Liver (tissue), 9 donors: ENCODE data around the gene PGLYRP2. TPM values are rescaled to one million over a fixed set of nuclear protein-coding genes. Genes with fewer than 3 reads are reported as not detected.
A peak's percentile ranks its signal among the peaks of the same experiment; 100 is the strongest.

Source experiments
- DNase-seq: peaks from one replicate; pipeline ENCODE4 v3.0.0-alpha.2; 2017; ENCODE audit warnings: low spot score
- H3K27ac ChIP-seq, 2 donors: one replicate each; pipeline ENCODE4 v1.7.0; 2013; ENCODE audit warnings: inconsistent platforms in 2 of 2, low read length in 2 of 2, control low read depth in 1 of 2, low read depth in 1 of 2, mild to moderate bottlenecking in 1 of 2
- H3K27me3 ChIP-seq, 4 donors: one replicate each; pipeline versions ENCODE4 v1.6.1 to v1.7.0; 2013; ENCODE audit warnings: low read length in 3 of 4, inconsistent platforms in 1 of 4, mild to moderate bottlenecking in 1 of 4, moderate library complexity in 1 of 4; ENCODE audit not compliant: control insufficient read depth in 4 of 4, insufficient read depth in 4 of 4
- H3K36me3 ChIP-seq, 4 donors: one replicate each; pipeline versions ENCODE4 v1.6.1 to v1.7.0; 2013; ENCODE audit warnings: low read length in 3 of 4, mild to moderate bottlenecking in 3 of 4, low read depth in 1 of 4, moderate library complexity in 1 of 4; ENCODE audit not compliant: control insufficient read depth in 4 of 4, insufficient read depth in 3 of 4
- H3K4me1 ChIP-seq, 4 donors: one replicate each; pipeline versions ENCODE4 v1.6.1 to v1.7.0; 2013; ENCODE audit warnings: low read length in 3 of 4, mild to moderate bottlenecking in 3 of 4, moderate library complexity in 1 of 4; ENCODE audit not compliant: control insufficient read depth in 4 of 4, insufficient read depth in 4 of 4
- H3K4me3 ChIP-seq, 3 donors: one replicate each; pipeline versions ENCODE4 v1.6.1 to v1.7.0; 2013; ENCODE audit warnings: low read length in 3 of 3, control low read depth in 1 of 3, low read depth in 1 of 3, mild to moderate bottlenecking in 1 of 3
- H3K9ac ChIP-seq, 2 donors: one replicate each; pipeline ENCODE4 v1.7.0; 2013; ENCODE audit warnings: low read length in 2 of 2, mild to moderate bottlenecking in 2 of 2, moderate library complexity in 2 of 2, control low read depth in 1 of 2, low read depth in 1 of 2
- H3K9me3 ChIP-seq, 4 donors: one replicate each; pipeline versions ENCODE4 v1.6.1 to v1.7.0; 2013; ENCODE audit warnings: low read length in 3 of 4; ENCODE audit not compliant: control insufficient read depth in 4 of 4
- EGR1 ChIP-seq, 2 donors: IDR thresholded peaks; 2 replicates each; pipeline ENCODE4 v1.6.1; 2016 to 2018; ENCODE audit warnings: antibody characterized with exemption in 2 of 2, low read depth in 2 of 2
- FOXA1 ChIP-seq: IDR thresholded peaks from 2 replicates; pipeline ENCODE4 v1.6.1; 2016; ENCODE audit warnings: antibody characterized with exemption
- FOXA2 ChIP-seq: IDR thresholded peaks from 2 replicates; pipeline ENCODE4 v1.6.1; 2016; ENCODE audit warnings: antibody characterized with exemption
- GABPA ChIP-seq, 2 donors: IDR thresholded peaks in 1 of 2; conservative IDR thresholded peaks in 1 of 2; 2 replicates each; pipeline ENCODE4 v1.6.1; 2016; ENCODE audit warnings: antibody characterized with exemption in 2 of 2, mild to moderate bottlenecking in 1 of 2, moderate library complexity in 1 of 2
- HNF4A ChIP-seq, 2 donors: conservative IDR thresholded peaks; 2 replicates each; pipeline ENCODE4 v1.6.1; 2016; ENCODE audit warnings: antibody characterized with exemption in 2 of 2, mild to moderate bottlenecking in 2 of 2
- HNF4G ChIP-seq: IDR thresholded peaks from 2 replicates; pipeline ENCODE4 v1.6.1; 2016; ENCODE audit warnings: antibody characterized with exemption
- JUND ChIP-seq, 2 donors: IDR thresholded peaks; 2 replicates each; pipeline ENCODE4 v1.6.1; 2016; ENCODE audit warnings: antibody characterized with exemption in 2 of 2
- NR2F2 ChIP-seq: IDR thresholded peaks from 2 replicates; pipeline ENCODE4 v1.6.1; 2016; ENCODE audit warnings: antibody characterized with exemption
- RAD21 ChIP-seq, 2 donors: IDR thresholded peaks; 2 replicates each; pipeline ENCODE4 v1.6.1; 2016; ENCODE audit warnings: antibody characterized with exemption in 2 of 2, mild to moderate bottlenecking in 2 of 2
- RXRA ChIP-seq, 2 donors: IDR thresholded peaks; 2 replicates each; pipeline ENCODE4 v1.6.1; 2017 to 2018; ENCODE audit warnings: antibody characterized with exemption in 2 of 2, mild to moderate bottlenecking in 1 of 2
- SP1 ChIP-seq: IDR thresholded peaks from 2 replicates; pipeline ENCODE4 v1.6.1; 2018; ENCODE audit warnings: antibody characterized with exemption, mild to moderate bottlenecking
- TAF1 ChIP-seq: conservative IDR thresholded peaks from 2 replicates; pipeline ENCODE4 v1.6.1; 2016; ENCODE audit warnings: antibody characterized with exemption, mild to moderate bottlenecking
- YY1 ChIP-seq: IDR thresholded peaks from 2 replicates; pipeline ENCODE4 v1.6.1; 2016; ENCODE audit warnings: antibody characterized with exemption, mild to moderate bottlenecking
- WGBS: extraction: QIAGEN DNeasy Blood & Tissue Kit; methylation state at CpG from one replicate; pipeline ENCODE4 v1.1.7; 2013; 5-methylcytosine and 5-hydroxymethylcytosine counted together
- polyA plus RNA-seq, 2 donors: library from polyadenylated mRNA; stranded (reverse) in 1 of 2; unstranded in 1 of 2; fragments of 200-250 nt in 1 of 2; fragments of >200 nt in 1 of 2; fragmentation: Nextera tagmentation in 1 of 2; extraction: Ambion mirVana in 1 of 2; gene quantifications; one replicate each; pipeline versions ENCODE4 v1.2.1 to v1.2.3, GENCODE V29; 2013 to 2015
- total RNA-seq, 2 donors: library from RNA; depleted of rRNA; stranded (reverse); fragments of >200 nt; gene quantifications; one replicate each; pipeline ENCODE4 v1.2.3, GENCODE V29; 2014
- TF ChIP-seq, protein P1 (sequence below): fragments of 150-350 bp; IDR thresholded peaks from 2 replicates; pipeline ENCODE4 v1.5.1; 2017; ENCODE audit warnings: improper control_type of control experiment, low read depth, low read length; ENCODE audit not compliant: missing input control
- TF ChIP-seq, protein P2 (sequence below): IDR thresholded peaks from 2 replicates; pipeline ENCODE4 v1.6.1; 2016; ENCODE audit warnings: antibody characterized with exemption
- TF ChIP-seq, protein P3 (sequence below): IDR thresholded peaks from 2 replicates; pipeline ENCODE4 v1.6.1; 2016; ENCODE audit warnings: antibody characterized with exemption
- TF ChIP-seq, protein P4 (sequence below): IDR thresholded peaks from 2 replicates; pipeline ENCODE4 v1.6.1; 2016; ENCODE audit warnings: antibody characterized with exemption, mild to moderate bottlenecking
- TF ChIP-seq, protein P5 (sequence below): IDR thresholded peaks from 2 replicates; pipeline ENCODE4 v1.6.1; 2016; ENCODE audit warnings: antibody characterized with exemption
- donor health status: healthy.
- donor health status: healthy.
- donor health status: healthy.
- donor health status: healthy.
- donor health status: healthy.

The PGLYRP2 gene
- total and polyA plus RNA-seq, 4 donors, result 9.9 to 134 (median 92.4) TPM

DNA sequence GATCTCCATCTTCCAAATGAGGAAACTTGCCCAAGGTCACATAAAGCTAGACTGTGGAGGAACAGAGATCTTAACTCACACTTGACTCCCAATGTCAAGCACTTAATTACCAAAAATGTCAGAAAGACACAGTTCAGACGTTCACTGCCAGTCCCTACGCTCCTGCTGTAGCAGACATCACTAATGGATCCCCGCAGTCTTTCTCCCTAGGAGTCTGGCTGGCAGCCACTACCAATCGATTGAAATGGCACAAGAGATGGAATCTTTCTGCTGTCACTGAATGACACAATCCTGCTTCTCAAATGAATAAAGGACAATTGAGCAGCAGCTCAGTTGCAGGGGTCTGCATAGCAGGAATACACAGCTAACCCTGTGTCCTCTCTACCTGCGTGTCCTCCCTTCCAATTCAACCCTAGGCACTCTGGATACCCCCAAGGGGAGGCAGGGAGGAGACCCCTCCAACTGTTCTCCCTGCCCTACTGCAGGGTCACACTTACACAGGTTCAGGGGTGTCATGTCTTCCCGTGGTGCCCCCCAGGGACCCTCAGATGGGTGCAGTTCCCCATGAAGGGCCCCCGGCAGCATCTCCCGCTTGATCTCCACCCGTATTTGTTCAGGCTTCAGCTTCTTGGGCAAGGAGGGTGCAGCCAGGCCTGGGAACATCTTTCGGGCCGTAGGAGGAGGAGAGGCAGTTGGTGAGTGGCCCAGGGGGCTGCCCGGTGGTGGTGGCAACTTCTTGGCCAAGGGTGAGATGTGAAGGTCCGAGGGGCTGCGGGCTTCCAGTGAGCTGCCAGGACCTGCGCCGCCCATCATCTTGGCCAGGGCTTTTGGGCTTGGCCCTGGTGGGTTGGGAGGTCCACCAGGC is 52.6 kb downstream of the PGLYRP2 start:
- Histone ChIP-seq H3K27ac (no peak overlapping the region), H3K9me3 (no peaks in the 10 kb centered on the region), H3K36me3 (peaks cover 8 to 42% (median 14%) of the 10 kb centered on the region in 4 donors), H3K4me1 (peaks cover 19 to 56% (median 49%) of the 10 kb centered on the region in 4 donors), H3K4me3 (no peak overlapping the region), H3K27me3 (no peaks in the 10 kb centered on the region), H3K9ac (no peak overlapping the region)
- 79% methylated on average over 16 of the region's 16 CpGs for WGBS
- no peak for DNase-seq
- TF ChIP-seq NR2F2 (no peak), HNF4G (no peak), HNF4A (conservative IDR thresholded peaks at IDR 0.05) (peak in 1 of 2 donors; percentile 39), JUND (IDR thresholded peaks at IDR 0.05) (no peak), GABPA (IDR thresholded peaks at IDR 0.05 in 1 of 2, conservative IDR thresholded peaks at IDR 0.05 in 1 of 2) (no peak), SP1 (peak; percentile 25), RAD21 (IDR thresholded peaks at IDR 0.05) (peak in 1 of 2 donors; percentile 51), TAF1 (no peak), FOXA2 (no peak), YY1 (peak; percentile 65), FOXA1 (no peak), EGR1 (IDR thresholded peaks at IDR 0.05; ENCODE audit: low read depth in 2 of 2) (no peak), RXRA (IDR thresholded peaks at IDR 0.05) (peak in 1 of 2 donors; percentile 22)
- TF ChIP-seq, protein P1, sequence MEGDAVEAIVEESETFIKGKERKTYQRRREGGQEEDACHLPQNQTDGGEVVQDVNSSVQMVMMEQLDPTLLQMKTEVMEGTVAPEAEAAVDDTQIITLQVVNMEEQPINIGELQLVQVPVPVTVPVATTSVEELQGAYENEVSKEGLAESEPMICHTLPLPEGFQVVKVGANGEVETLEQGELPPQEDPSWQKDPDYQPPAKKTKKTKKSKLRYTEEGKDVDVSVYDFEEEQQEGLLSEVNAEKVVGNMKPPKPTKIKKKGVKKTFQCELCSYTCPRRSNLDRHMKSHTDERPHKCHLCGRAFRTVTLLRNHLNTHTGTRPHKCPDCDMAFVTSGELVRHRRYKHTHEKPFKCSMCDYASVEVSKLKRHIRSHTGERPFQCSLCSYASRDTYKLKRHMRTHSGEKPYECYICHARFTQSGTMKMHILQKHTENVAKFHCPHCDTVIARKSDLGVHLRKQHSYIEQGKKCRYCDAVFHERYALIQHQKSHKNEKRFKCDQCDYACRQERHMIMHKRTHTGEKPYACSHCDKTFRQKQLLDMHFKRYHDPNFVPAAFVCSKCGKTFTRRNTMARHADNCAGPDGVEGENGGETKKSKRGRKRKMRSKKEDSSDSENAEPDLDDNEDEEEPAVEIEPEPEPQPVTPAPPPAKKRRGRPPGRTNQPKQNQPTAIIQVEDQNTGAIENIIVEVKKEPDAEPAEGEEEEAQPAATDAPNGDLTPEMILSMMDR, result no peak
- TF ChIP-seq, protein P2, sequence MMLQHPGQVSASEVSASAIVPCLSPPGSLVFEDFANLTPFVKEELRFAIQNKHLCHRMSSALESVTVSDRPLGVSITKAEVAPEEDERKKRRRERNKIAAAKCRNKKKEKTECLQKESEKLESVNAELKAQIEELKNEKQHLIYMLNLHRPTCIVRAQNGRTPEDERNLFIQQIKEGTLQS, result no peak
- TF ChIP-seq, protein P3, sequence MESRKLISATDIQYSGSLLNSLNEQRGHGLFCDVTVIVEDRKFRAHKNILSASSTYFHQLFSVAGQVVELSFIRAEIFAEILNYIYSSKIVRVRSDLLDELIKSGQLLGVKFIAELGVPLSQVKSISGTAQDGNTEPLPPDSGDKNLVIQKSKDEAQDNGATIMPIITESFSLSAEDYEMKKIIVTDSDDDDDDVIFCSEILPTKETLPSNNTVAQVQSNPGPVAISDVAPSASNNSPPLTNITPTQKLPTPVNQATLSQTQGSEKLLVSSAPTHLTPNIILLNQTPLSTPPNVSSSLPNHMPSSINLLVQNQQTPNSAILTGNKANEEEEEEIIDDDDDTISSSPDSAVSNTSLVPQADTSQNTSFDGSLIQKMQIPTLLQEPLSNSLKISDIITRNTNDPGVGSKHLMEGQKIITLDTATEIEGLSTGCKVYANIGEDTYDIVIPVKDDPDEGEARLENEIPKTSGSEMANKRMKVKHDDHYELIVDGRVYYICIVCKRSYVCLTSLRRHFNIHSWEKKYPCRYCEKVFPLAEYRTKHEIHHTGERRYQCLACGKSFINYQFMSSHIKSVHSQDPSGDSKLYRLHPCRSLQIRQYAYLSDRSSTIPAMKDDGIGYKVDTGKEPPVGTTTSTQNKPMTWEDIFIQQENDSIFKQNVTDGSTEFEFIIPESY, result no peak
- TF ChIP-seq, protein P4, sequence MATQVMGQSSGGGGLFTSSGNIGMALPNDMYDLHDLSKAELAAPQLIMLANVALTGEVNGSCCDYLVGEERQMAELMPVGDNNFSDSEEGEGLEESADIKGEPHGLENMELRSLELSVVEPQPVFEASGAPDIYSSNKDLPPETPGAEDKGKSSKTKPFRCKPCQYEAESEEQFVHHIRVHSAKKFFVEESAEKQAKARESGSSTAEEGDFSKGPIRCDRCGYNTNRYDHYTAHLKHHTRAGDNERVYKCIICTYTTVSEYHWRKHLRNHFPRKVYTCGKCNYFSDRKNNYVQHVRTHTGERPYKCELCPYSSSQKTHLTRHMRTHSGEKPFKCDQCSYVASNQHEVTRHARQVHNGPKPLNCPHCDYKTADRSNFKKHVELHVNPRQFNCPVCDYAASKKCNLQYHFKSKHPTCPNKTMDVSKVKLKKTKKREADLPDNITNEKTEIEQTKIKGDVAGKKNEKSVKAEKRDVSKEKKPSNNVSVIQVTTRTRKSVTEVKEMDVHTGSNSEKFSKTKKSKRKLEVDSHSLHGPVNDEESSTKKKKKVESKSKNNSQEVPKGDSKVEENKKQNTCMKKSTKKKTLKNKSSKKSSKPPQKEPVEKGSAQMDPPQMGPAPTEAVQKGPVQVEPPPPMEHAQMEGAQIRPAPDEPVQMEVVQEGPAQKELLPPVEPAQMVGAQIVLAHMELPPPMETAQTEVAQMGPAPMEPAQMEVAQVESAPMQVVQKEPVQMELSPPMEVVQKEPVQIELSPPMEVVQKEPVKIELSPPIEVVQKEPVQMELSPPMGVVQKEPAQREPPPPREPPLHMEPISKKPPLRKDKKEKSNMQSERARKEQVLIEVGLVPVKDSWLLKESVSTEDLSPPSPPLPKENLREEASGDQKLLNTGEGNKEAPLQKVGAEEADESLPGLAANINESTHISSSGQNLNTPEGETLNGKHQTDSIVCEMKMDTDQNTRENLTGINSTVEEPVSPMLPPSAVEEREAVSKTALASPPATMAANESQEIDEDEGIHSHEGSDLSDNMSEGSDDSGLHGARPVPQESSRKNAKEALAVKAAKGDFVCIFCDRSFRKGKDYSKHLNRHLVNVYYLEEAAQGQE, result no peak
- TF ChIP-seq, protein P5, sequence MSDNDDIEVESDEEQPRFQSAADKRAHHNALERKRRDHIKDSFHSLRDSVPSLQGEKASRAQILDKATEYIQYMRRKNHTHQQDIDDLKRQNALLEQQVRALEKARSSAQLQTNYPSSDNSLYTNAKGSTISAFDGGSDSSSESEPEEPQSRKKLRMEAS, result no peak
